Measurements from ENCODE around the gene FSTL5.

- TF ChIP-seq SUZ12 (IDR thresholded peaks at IDR 0.05; ENCODE audit: extremely low read depth, insufficient read depth, insufficient read length) (no peak), YY1 (IDR thresholded peaks at IDR 0.05; ENCODE audit: insufficient read depth, insufficient read length) (no peak)
Observed at GRCh38 chr4:161457906-161458305, 705.9 kb downstream of the FSTL5 start.
